ENCODE data around the gene USP2. TPM values are rescaled to one million over a fixed set of nuclear protein-coding genes. Genes with fewer than 3 reads are reported as not detected.
A peak's percentile ranks its signal among the peaks of the same experiment; 100 is the strongest.

USP2 gene
- total and polyA plus RNA-seq, 8 donors: 1.4 to 17.4 (median 2.8) TPM

- no peak for DNase-seq
- peak overlapping the region in 4 of 5 donors; percentile 48 to 95 (median 74) for H3K27ac ChIP-seq
- peaks cover 14 to 93% (median 72%) of the 10 kb centered on the region in 4 donors for H3K36me3 ChIP-seq
- H3K4me1 ChIP-seq: peaks cover 0 to 42% (median 13%) of the 10 kb centered on the region in 4 donors
- WGBS, 5 donors: 56 to 96% (median 86%) methylated on average over 1 of the region's 1 CpG
- no peaks in the 10 kb centered on the region for H3K27me3 ChIP-seq
- H3K4me3 ChIP-seq: no peak overlapping the region
- H3K9me3 ChIP-seq: no peaks in the 10 kb centered on the region
- TF ChIP-seq POLR2A (IDR thresholded peaks at IDR 0.05) (no peak), EP300 (IDR thresholded peaks at IDR 0.05) (no peak), POLR2AphosphoS5 (IDR thresholded peaks at IDR 0.05) (no peak), CTCF (IDR thresholded peaks at IDR 0.05) (no peak)
- intact Hi-C loops (cut with DNase I; ENCODE audit: low total_unique reads): no loop called here
Observed at GRCh38 chr11:119307219-119307618, 74.3 kb downstream of the USP2 start.

- H3K27ac ChIP-seq: peak overlapping the region in 4 of 5 donors; percentile 48 to 95 (median 74)
Observed at GRCh38 chr11:119306373-119306890, 75.1 kb downstream of the USP2 start.

DNA sequence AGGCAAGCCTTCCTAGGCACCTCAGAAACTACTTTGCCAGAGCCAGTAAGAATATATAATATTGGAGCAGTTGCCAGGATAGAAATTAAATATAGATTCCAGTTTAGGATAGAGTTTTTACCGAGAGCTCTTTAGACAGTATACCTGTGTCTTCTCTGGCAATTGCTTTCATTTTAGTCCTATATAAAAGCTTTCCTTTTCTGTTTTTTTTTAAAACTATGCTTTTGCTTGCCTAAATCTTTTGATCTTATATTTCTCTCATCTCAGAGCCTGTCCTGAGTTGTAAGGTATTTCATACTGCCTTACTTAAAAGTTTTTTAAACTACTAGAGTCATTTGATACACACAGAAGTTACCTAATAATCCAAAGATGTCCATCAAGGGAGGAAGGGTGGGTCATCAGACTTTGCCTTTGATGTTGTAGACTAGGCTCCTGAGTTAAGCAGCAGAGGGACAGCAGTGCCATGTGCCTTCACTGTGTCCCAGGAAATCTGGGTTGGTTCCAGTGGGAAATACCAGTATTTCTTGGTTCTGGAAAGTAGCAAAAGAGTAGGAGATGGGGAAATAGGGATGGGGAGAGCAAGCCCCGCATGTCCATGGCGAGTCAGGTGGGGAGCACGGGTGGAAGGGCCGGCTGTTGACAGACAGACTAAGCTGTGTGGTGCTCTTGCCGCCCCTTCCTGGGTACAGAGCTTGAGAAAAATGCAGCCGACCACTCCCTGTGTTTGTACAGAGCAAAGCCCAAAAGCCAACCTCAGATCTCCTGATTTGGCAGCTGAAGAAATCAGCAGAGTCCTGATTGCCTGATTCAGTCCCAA is 75.7 kb downstream of the USP2 start:
- no peaks in the 10 kb centered on the region for H3K9me3 ChIP-seq
- peak overlapping the region in 4 of 5 donors; percentile 48 to 95 (median 74) for H3K27ac ChIP-seq
- H3K27me3 ChIP-seq: no peaks in the 10 kb centered on the region
- TF ChIP-seq EP300 (IDR thresholded peaks at IDR 0.05) (no peak), POLR2A (IDR thresholded peaks at IDR 0.05) (no peak), CTCF (IDR thresholded peaks at IDR 0.05) (no peak), POLR2AphosphoS5 (IDR thresholded peaks at IDR 0.05) (no peak)
- no peak overlapping the region for H3K4me3 ChIP-seq
- intact Hi-C loops (cut with DNase I; ENCODE audit: low total_unique reads): no loop called here
- DNase-seq: no peak
- H3K36me3 ChIP-seq: peaks cover 13 to 93% (median 73%) of the 10 kb centered on the region in 4 donors
- WGBS, 5 donors: 75 to 86% (median 77%) methylated on average over 7 of the region's 7 CpGs
- peaks cover 0 to 45% (median 16%) of the 10 kb centered on the region in 4 donors for H3K4me1 ChIP-seq

More at GRCh38 chr11:119306373-119306890, 75.1 kb downstream of the USP2 start:
- Histone ChIP-seq H3K36me3 (peaks cover 13 to 93% (median 73%) of the 10 kb centered on the region in 4 donors), H3K4me3 (no peak overlapping the region), H3K27me3 (no peaks in the 10 kb centered on the region), H3K4me1 (peaks cover 0 to 42% (median 15%) of the 10 kb centered on the region in 4 donors), H3K9me3 (no peaks in the 10 kb centered on the region)
- no peak for TF ChIP-seq CTCF (IDR thresholded peaks at IDR 0.05)
- no peak for TF ChIP-seq EP300 (IDR thresholded peaks at IDR 0.05)
- TF ChIP-seq POLR2AphosphoS5 (IDR thresholded peaks at IDR 0.05): peak in 2 of 3 donors; percentile 49 to 82
- peak in 1 of 2 donors; percentile 52 for DNase-seq
- WGBS, 5 donors: 60 to 82% (median 75%) methylated on average over 5 of the region's 5 CpGs
- intact Hi-C loops (cut with DNase I; ENCODE audit: low total_unique reads): no loop called here

Small RNA genes lying within 50 kb of the gene (small RNA-seq; reads per million reads assigned to genes)
- 0 reads per million in 4 donors for gene AP003396.4
- 0 reads per million in 4 donors for gene RF01225

Other genes with a start within 250 kb of the USP2 start
- gene ABCG4, start 232.6 kb downstream of the USP2 start, total RNA-seq: under 1 TPM in 1 of 5 donors, not detected in 4; 0.37 TPM
- under 1 TPM in 2 of 3 donors, not detected in 1; 0.06 to 0.10 TPM for gene ABCG4, start 232.6 kb downstream of the USP2 start, polyA plus RNA-seq
- 100 to 1,000 TPM in 1 of 5 donors, 10 to 100 TPM in 3, 1 to 10 TPM in 1; 7.0 to 101 (median 17.9) TPM for gene NLRX1, start 213.0 kb downstream of the USP2 start, total RNA-seq
- 10 to 100 TPM in 1 of 3 donors, 1 to 10 TPM in 2; 3.8 to 10.4 (median 4.8) TPM for gene NLRX1, start 213.0 kb downstream of the USP2 start, polyA plus RNA-seq
- gene NHERF4, start 196.2 kb downstream of the USP2 start, total RNA-seq: 100 to 1,000 TPM in 1 of 5 donors, 10 to 100 TPM in 1, 1 to 10 TPM in 2, not detected in 1; 3.3 to 130 (median 9.5) TPM
- gene NHERF4, start 196.2 kb downstream of the USP2 start, polyA plus RNA-seq: 1 to 10 TPM in 2 of 3 donors, under 1 TPM in 1; 0.13 to 2.4 (median 2.1) TPM
- 10 to 100 TPM in 4 of 5 donors, 1 to 10 TPM in 1; 1.4 to 13.8 (median 11.7) TPM for gene CBL, start 175.4 kb downstream of the USP2 start, total RNA-seq
- gene CBL, start 175.4 kb downstream of the USP2 start, polyA plus RNA-seq: 1 to 10 TPM; 2.7 to 4.2 (median 3.0) TPM
- 100 to 1,000 TPM in 3 of 5 donors, 10 to 100 TPM in 2; 49.6 to 379 (median 111) TPM for gene MCAM, start 64.6 kb downstream of the USP2 start, total RNA-seq
- gene MCAM, start 64.6 kb downstream of the USP2 start, polyA plus RNA-seq: 10 to 100 TPM in 2 of 3 donors, 1 to 10 TPM in 1; 7.3 to 54.8 (median 16.0) TPM
- gene RNF26, start 47.2 kb downstream of the USP2 start, total RNA-seq: 10 to 100 TPM in 2 of 5 donors, 1 to 10 TPM in 2, not detected in 1; 1.3 to 45.8 (median 11.7) TPM
- gene RNF26, start 47.2 kb downstream of the USP2 start, polyA plus RNA-seq: 10 to 100 TPM in 2 of 3 donors, 1 to 10 TPM in 1; 7.0 to 14.8 (median 10.3) TPM
- 100 to 1,000 TPM in 1 of 5 donors, 10 to 100 TPM in 4; 11.4 to 169 (median 17.4) TPM for gene C1QTNF5, start 40.8 kb downstream of the USP2 start, total RNA-seq
- gene C1QTNF5, start 40.8 kb downstream of the USP2 start, polyA plus RNA-seq: 10 to 100 TPM; 12.7 to 30.3 (median 20.6) TPM
- gene MFRP, start 35.0 kb downstream of the USP2 start, total RNA-seq: not detected
- gene MFRP, start 35.0 kb downstream of the USP2 start, polyA plus RNA-seq: not detected
- 10 to 100 TPM in 2 of 5 donors, 1 to 10 TPM in 3; 1.2 to 12.5 (median 8.1) TPM for gene THY1, start 41.5 kb upstream of the USP2 start, total RNA-seq
- 10 to 100 TPM in 1 of 3 donors, 1 to 10 TPM in 2; 4.9 to 13.7 (median 7.6) TPM for gene THY1, start 41.5 kb upstream of the USP2 start, polyA plus RNA-seq